K562 (cell line): ENCODE data around the gene DLGAP1. TPM values are rescaled to one million over a fixed set of nuclear protein-coding genes. Genes with fewer than 3 reads are reported as not detected.

ENCODE experiments used
- ASH1L ChIP-seq: fragments of 450-650 bp; IDR thresholded peaks from 2 replicates; pipeline ENCODE4 v1.6.1; 2018; ENCODE audit warnings: borderline replicate concordance, mild to moderate bottlenecking, low read depth; ENCODE audit not compliant: partially characterized antibody
- CCNT2 ChIP-seq: IDR thresholded peaks from 2 replicates; pipeline ENCODE4 v1.6.1; 2011; ENCODE audit warnings: borderline replicate concordance, low read depth, mild to moderate bottlenecking, moderate library complexity, mixed read lengths, low read length; ENCODE audit not compliant: insufficient read length; ENCODE audit errors: extremely low read depth
- DACH1 ChIP-seq: fragments of 450-650 bp; IDR thresholded peaks from 2 replicates; pipeline ENCODE4 v1.6.1; 2018; ENCODE audit not compliant: partially characterized antibody
- E4F1 ChIP-seq: fragments of 250-450 bp; sonication (Bioruptor Pico); IDR thresholded peaks from 2 replicates; pipeline ENCODE4 v1.5.0; 2021; ENCODE audit warnings: mild to moderate bottlenecking, borderline replicate concordance
- ESRRA ChIP-seq: fragments of 450-650 bp; IDR thresholded peaks from 2 replicates; pipeline ENCODE4 v1.6.1; 2014; ENCODE audit warnings: low read depth, mild to moderate bottlenecking, moderate library complexity, borderline replicate concordance
- GTF2A2 ChIP-seq: IDR thresholded peaks from 2 replicates; pipeline ENCODE4 v1.6.1; 2016; ENCODE audit warnings: mild to moderate bottlenecking, missing genetic modification characterization, missing compliant biosample characterization
- GTF2E2 ChIP-seq: fragments of 200-800 bp; sonication (Bioruptor generic); IDR thresholded peaks from 2 replicates; pipeline ENCODE4 v1.6.1; 2016; ENCODE audit warnings: missing genetic modification characterization, missing compliant biosample characterization
- HNRNPH1 ChIP-seq: fragments of 200-400 bp; formaldehyde crosslinking; optimal IDR thresholded peaks from 2 replicates; pipeline ENCODE3; 2017; ENCODE audit warnings: low read depth, mild to moderate bottlenecking, low read length, moderate library complexity
- KAT7 ChIP-seq: sonication (generic); formaldehyde crosslinking; IDR thresholded peaks from 2 replicates; pipeline ENCODE4 v1.8.0; 2022; ENCODE audit warnings: missing genetic modification reagents, mild to moderate bottlenecking, borderline replicate concordance
- LCOR ChIP-seq: sonication (generic); formaldehyde crosslinking; IDR thresholded peaks from 2 replicates; pipeline ENCODE4 v1.8.0; 2022; ENCODE audit warnings: mild to moderate bottlenecking, missing genetic modification reagents
- LEF1 ChIP-seq: fragments of 450-650 bp; IDR thresholded peaks from 2 replicates; pipeline ENCODE4 v1.6.1; 2016; ENCODE audit warnings: mild to moderate bottlenecking
- MCM5 ChIP-seq: fragments of 450-650 bp; IDR thresholded peaks from 2 replicates; pipeline ENCODE4 v1.6.1; 2016; ENCODE audit warnings: low read depth
- PPARD ChIP-seq: fragments of 250-450 bp; sonication (Bioruptor Pico); IDR thresholded peaks from 2 replicates; pipeline ENCODE4 v1.8.0; 2022; ENCODE audit warnings: inconsistent platforms, mild to moderate bottlenecking, moderate library complexity
- RFX7 ChIP-seq: fragments of 250-450 bp; sonication (Bioruptor Pico); IDR thresholded peaks from 2 replicates; pipeline ENCODE4 v1.5.1; 2021; ENCODE audit warnings: mild to moderate bottlenecking
- SIX5 ChIP-seq, 2 experiments: IDR thresholded peaks; 2 replicates each; pipeline ENCODE4 v1.6.1; 2011; ENCODE audit warnings: low read length in 2 of 2, borderline replicate concordance in 1 of 2, low read depth in 1 of 2, mild to moderate bottlenecking in 1 of 2, moderate library complexity in 1 of 2; ENCODE audit not compliant: insufficient read depth in 1 of 2
- SMAD4 ChIP-seq: fragments of 250-450 bp; sonication (Bioruptor Pico); conservative IDR thresholded peaks from 2 replicates; pipeline ENCODE4 v1.8.0; 2021; ENCODE audit warnings: inconsistent platforms, mild to moderate bottlenecking, moderate library complexity
- SMARCA5 ChIP-seq: fragments of 450-650 bp; IDR thresholded peaks from 2 replicates; pipeline ENCODE4 v1.6.1; 2016
- SREBF1 ChIP-seq: fragments of 150-350 bp; IDR thresholded peaks from 2 replicates; pipeline ENCODE4 v1.6.1; 2014; ENCODE audit warnings: antibody characterized with exemption, low read depth, low read length, borderline replicate concordance
- UBTF ChIP-seq, 2 experiments: IDR thresholded peaks; 2 replicates each; pipeline ENCODE4 v1.6.1; 2012; ENCODE audit warnings: improper control_type of control experiment in 2 of 2, low read depth in 2 of 2, low read length in 2 of 2, borderline replicate concordance in 1 of 2
- YBX1 ChIP-seq: fragments of 450-650 bp; IDR thresholded peaks from 2 replicates; pipeline ENCODE4 v1.7.1; 2016; ENCODE audit warnings: mild to moderate bottlenecking
- ZNF282 ChIP-seq: sonication (generic); formaldehyde crosslinking; IDR thresholded peaks from 2 replicates; pipeline ENCODE4 v1.8.1; 2023; ENCODE audit warnings: missing genetic modification reagents
- ZNF699 ChIP-seq: fragments of 250-450 bp; sonication (Bioruptor Pico); IDR thresholded peaks from 2 replicates; pipeline ENCODE4 v1.8.0; 2021; ENCODE audit warnings: mild to moderate bottlenecking, moderate library complexity; ENCODE audit not compliant: insufficient replicate concordance
- polyA plus RNA-seq, 8 experiments: library from polyadenylated mRNA; depleted of rRNA in 4 of 8; stranded (reverse) in 5 of 8; unstranded in 3 of 8; fragments of >200 nt; fragmentation: Nextera tagmentation in 2 of 8; fragmentation: Illumina TruSeq in 1 of 8; extraction: Ambion mirVana in 2 of 8; extraction: Trizol in 1 of 8; gene quantifications; 2 replicates each; pipeline versions ENCODE4 v1.2.1 to v1.2.3, GENCODE V29; 2011 to 2014; ENCODE audit warnings: inconsistent platforms in 1 of 8, missing spikeins in 1 of 8
- total RNA-seq, 7 experiments: library from RNA; depleted of rRNA in 6 of 7; stranded (reverse); fragments of >200 nt in 6 of 7; fragmentation: Illumina TruSeq in 2 of 7; extraction: Trizol in 2 of 7; gene quantifications; 2 replicates each; pipeline versions ENCODE4 v1.2.1 to v1.2.3, GENCODE V29; 2011 to 2021; ENCODE audit warnings: low replicate concordance in 1 of 7

DLGAP1 gene
- total and polyA plus RNA-seq, 9 of the 15 experiments (the other 6 are each of a cell fraction or from before 2014, with no cell fraction given) = 0.04 to 0.22 (median 0.08) TPM

GRCh38 chr18:3526421-3527354, 928.4 kb downstream of the DLGAP1 start (continued):
- no peak for TF ChIP-seq HNRNPH1
- TF ChIP-seq DACH1 = peak; percentile 85
- TF ChIP-seq ZNF282 = no peak
- TF ChIP-seq SMARCA5 = no peak
- TF ChIP-seq SIX5 (IDR thresholded peaks at IDR 0.05; ENCODE audit: borderline replicate concordance in 1 of 2, insufficient read depth in 1 of 2, low read depth in 1 of 2, low read length in 2 of 2) = no peak
- peak in 1 of 2 experiments; percentile 63; a peak in 1 of 4 replicates for TF ChIP-seq UBTF (IDR thresholded peaks at IDR 0.05; ENCODE audit: borderline replicate concordance in 1 of 2, low read depth in 2 of 2, low read length in 2 of 2)
- TF ChIP-seq RFX7 = no peak
- no peak for TF ChIP-seq E4F1 (CRISPR knock-in tag)
- 0 out of 2 replicates have a peak, but pooled peaks have one; percentile 25 for TF ChIP-seq KAT7 (CRISPR knock-in tag)
- TF ChIP-seq ASH1L = no peak
- TF ChIP-seq ESRRA = no peak
- TF ChIP-seq ZNF699 (CRISPR knock-in tag) = no peak
- TF ChIP-seq SREBF1 = no peak
- no peak for TF ChIP-seq GTF2E2 (tag)
- TF ChIP-seq CCNT2 = peak; percentile 80
- no peak for TF ChIP-seq YBX1
- no peak for TF ChIP-seq MCM5
- peak; percentile 95 for TF ChIP-seq SMAD4 (CRISPR knock-in tag)
- TF ChIP-seq LCOR (CRISPR knock-in tag) = peak; percentile 81
- TF ChIP-seq LEF1 = peak; percentile 83
- no peak for TF ChIP-seq GTF2A2
- TF ChIP-seq PPARD (CRISPR knock-in tag) = no peak
